ENCODE measurements around the gene SOS2.

SOS2 gene

DNA sequence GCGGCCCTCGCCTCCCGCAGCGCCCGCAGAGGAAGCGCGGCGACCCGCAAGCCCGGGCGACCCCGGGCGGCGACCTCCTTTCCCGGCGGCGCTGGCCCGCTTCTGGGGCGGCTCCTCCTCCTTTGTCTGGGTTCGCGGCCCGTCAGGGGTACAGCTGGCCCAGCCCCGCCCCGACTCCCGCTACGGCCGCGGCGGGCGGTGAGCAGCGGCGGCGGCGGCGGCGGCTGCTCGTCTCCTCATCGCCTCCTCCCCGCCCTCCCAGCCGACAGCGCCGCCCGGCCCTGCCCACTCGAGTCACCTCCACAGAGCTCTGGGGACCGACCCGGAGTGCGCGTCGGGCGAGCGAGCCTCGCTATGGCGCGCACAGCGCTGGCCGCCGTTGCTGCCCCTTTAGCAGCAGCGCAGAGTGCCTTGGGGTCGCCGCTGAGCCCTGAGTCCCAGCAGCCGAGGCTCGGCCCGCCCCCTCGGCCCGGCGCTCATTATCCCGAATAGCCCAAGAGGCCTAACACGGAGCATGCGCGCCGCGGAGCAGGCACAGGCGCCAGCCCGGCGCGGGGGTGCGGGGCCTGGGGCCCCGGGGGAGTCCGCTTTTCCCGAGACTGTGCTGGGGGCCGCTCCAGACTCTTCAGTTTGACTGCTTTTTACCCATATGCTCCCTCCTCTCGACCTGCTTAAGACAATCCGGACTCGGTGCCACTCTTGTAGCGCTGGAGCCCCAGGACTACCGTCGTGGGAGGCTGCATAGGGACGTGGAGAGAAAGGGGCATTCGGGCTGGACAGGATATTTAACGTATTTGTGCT, at the start of gene SOS2:
TSS of gene SOS2 (minus strand) at position 104 of the 801 bp plus-strand sequence. CDS start 295 bp downstream, outside the sequence.
- peak; percentile 93 for DNase-seq (ENCODE audit: low spot score)

DNA sequence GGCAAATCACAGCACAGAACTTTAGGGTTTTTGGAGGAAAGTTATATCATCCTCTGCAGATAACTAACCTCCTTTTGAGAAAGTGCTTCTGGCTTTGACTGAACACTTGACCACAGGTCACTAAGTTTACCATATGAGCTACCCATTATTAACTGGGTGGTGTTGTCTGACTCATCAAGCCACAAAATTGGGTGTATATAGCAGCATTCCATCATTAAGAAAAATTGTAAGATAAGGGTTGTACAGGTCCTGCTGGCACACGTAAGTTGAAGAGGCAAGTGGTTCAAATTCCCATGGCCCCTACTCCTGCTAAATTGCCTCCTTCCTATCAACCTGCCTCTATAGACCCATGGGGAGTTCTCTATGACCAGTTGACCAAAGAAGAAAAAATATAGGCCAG, 41.1 kb upstream of the SOS2 start:
- no peak for DNase-seq (ENCODE audit: low spot score)

- DNase-seq (ENCODE audit: low spot score): no peak
Measured at GRCh38 chr14:50270932-50271331, 39.6 kb upstream of the SOS2 start.

DNA sequence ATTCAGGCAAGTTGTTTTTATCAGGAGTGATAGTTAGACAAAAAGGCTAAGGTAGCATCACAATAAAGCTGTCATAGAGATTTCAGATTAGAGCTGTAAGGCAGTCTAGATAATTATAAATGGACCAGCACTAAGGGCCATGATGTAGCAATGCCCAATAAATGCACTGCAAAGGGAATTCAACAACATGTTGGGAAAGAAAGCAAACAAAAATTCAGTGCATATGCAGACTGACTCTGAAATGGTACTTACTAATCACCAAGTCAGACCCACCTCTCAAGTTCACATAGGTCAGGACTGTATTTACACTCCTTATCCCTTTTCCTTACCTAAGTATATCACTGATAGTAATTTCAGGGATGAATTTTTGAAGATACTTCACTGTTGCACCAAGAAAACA, 33.7 kb upstream of the SOS2 start:
- DNase-seq (ENCODE audit: low spot score): no peak

DNA sequence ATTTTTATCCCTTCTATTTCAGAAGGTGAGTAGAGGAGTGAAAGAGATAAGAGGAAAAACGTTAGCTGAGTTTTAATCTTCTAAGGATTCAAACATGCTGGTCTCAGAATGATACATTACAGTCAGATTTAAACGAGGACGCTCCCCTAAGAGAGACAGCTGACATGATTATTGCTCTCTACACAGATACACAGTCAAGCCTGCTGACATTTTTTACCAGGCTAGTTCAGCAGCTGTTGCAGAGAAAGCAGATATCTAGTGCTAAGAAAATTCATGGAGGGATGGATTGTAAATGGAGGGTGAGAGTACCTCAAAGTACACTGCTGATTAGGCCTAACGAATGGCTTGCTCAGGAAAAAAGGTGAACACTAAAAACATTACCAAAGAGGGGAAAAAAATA, 31.9 kb upstream of the SOS2 start:
- DNase-seq (ENCODE audit: low spot score): no peak

DNA sequence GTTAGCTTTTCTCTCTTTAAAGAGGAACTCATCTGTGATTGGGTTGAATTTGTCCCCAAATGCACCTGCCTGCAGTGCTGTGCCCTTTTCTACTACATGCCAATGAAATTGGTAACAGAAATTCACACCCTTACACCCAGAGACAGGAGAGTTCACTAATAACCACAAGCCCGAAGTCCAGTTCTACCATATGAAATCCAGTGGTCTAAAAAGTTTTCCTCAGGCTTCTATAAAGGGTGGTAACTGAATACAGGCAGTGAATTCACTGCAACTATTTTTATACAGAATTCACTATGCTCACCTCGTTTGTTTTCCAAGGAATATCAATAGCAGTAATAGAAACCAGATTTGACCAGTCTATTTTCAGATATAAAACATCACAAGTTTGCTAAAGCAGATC, 31.5 kb upstream of the SOS2 start:
- DNase-seq (ENCODE audit: low spot score): no peak

GRCh38 chr14:50260511-50260910, 29.1 kb upstream of the SOS2 start:
- no peak for DNase-seq (ENCODE audit: low spot score)

DNA sequence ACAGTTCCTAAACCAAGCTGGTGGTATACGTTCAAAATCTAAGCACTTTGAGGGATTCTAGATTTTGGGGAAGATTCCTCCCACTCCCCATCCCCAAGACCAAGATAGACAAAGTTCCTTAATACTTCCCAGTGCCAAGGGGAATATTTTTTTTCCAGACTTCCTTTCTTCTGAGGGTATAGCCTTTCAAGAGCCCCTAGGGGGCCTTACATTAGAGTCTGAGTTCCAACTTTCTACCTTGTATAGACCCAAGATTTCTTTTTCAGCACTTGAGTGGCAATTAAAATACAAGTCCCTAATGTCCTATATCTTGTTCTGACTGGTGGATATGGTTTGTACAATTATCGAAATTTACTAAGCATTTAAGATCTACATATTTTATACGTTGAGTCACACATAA, 28.7 kb upstream of the SOS2 start:
- DNase-seq (ENCODE audit: low spot score): no peak

DNA sequence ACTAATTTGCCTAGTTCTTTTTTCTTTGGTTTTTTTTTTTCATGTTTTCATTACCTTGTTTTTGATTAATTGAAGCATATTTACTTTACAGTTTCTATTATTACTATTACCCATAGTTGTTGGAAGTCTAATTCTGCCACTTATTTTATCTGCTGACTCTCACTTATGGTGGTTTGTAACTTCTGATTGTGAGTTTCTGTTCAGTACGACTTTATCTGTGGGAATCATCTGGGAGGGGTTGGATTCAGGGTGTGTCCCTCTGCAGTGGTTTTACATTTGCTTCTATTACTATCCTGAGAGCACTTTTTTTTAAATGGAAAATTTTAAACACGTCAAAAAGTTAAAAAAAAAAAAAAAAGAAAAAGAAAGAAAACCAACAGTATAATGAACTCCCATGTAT, 26.4 kb upstream of the SOS2 start:
- no peak for DNase-seq (ENCODE audit: low spot score)

DNA sequence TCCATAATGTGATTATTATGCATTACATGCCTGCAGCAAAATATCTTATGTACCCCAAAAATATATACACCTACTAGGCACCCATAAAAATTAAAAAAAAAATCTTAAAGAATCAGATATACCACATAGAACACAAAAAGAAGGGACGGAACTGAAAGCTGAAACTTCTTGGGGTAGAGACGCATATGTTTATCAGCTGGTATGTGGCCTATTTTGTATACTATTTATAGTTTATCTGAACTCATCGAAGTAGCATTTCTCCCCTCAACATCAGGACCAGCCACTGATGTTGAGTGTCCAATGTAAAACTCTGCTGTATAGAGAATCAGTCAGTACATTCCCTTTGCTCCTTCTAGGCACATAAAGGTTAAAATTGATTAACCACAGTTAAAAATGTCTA, 22.9 kb upstream of the SOS2 start:
- no peak for DNase-seq (ENCODE audit: low spot score)

- no peak for DNase-seq (ENCODE audit: low spot score)
Measured at GRCh38 chr14:50249136-50249775, 17.9 kb upstream of the SOS2 start.

DNA sequence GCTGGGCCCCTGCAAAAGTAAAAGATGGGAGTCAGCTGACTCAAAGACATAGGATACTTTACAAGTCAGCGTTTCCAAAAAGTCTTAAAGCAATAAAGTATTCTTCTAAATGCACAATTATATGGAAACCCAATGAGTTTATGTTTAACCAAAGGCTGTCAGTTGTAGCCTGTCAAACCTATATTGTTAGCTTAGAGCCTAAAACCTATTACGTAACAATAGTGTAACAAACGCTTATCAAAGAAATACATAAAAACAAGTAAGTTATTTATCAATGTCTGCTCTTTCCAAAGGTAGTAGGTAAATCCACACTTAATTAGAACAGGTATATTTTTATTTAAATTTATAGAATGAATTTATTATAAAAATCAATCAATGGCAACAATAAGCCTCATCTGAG, 15.9 kb upstream of the SOS2 start:
- no peak for DNase-seq (ENCODE audit: low spot score)

DNA sequence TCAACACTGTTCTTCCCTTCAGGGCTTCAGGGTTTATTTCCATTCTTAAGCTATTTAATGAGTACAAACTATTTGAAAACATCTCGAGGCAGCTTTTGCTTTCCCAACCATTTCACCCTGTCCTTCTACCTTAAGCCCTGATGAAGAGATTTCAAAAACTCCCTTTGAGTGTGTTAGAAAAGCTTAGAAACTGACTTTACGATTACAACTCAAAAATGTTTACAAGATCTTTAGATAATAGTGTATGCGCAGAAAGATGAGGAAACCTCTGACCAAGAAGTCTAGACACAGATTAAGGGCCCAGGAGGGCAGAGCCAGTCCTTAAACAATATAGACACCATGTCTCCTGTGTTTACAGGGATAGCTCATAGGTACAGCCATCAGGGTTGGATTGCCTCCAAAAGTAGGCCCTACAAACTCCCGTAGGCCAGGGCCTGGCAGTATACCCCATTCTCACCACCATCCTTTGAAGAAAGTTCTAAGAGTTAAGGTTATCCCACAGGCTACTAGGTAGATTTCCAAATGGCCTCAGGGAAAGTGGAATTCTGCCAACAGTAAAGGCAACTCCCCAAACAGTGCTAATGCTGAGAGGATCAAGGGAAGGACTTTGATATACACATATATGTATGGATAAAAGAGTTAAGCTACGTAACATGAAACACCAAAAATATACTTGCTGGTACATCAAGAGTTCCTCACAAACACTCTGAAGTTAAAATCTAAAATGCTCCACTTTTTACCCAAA, 11.4 kb upstream of the SOS2 start:
- no peak for DNase-seq (ENCODE audit: low spot score)

GRCh38 chr14:50242096-50242495, 10.7 kb upstream of the SOS2 start:
- DNase-seq (ENCODE audit: low spot score): no peak

- no peak for DNase-seq (ENCODE audit: low spot score)
Measured at GRCh38 chr14:50237427-50237826, 6.0 kb upstream of the SOS2 start.

GRCh38 chr14:50233951-50234250, 2.5 kb upstream of the SOS2 start:
- DNase-seq (ENCODE audit: low spot score): no peak

GRCh38 chr14:50233166-50233950, 2.0 kb upstream of the SOS2 start:
- DNase-seq (ENCODE audit: low spot score): no peak

DNA sequence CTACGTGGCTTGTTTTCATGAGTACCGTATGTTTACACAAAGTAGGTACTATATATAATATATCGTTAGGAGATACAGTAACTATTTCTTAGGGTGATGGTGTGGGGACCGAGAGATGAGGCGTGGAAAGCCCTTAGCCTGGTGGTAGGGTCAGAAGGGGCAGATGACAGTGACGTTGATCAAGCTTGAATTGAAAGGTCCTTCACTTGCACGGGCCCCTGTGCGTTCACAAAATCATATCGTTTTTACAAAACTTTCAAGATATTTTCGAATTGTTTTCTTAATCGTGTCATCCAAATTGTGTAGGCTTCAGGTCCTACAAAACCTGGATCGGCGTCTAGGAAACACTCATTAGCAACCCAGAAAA, 881 bp upstream of the SOS2 start:
- DNase-seq (ENCODE audit: low spot score): no peak

DNA sequence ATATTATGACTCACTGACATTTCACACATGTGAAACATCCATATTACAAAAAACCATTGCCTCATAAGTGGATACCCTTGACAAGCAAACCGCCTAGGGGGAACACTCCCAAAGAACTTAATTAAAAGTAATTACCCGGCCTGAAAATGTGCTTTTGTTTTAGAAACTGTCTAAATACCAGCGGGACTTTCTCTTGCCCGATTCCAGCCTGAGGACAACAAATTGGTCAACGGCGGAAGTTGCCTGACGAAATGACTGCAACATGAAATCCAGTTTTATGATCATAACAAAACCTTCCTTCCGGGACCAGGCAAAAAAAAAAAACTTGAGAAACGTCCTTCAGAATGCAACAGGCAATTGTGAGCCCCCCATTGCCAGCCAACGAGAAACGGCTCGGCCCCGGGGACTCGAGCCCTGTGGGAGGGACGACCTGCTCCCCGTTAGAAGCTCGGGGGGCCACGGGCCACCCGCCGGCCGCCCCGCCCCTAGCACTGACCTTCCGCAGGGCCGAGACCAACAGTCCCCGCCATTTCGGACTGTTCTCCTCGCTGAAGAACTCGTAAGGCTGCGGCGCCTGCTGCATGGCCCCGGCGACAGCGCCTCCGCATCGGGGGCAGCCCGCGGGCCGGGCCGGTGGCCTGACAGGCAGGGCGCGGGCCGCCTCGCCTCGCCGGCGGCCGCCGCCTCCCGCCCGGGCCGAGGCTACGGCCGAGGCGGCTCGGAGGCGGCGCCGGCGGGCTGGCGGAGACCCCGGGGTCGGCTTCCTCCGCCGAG, 490 bp downstream of the SOS2 start:
- DNase-seq (ENCODE audit: low spot score): peak; percentile 77

- no peak for DNase-seq (ENCODE audit: low spot score)
Measured at GRCh38 chr14:50230401-50230700, 1.0 kb downstream of the SOS2 start.

DNA sequence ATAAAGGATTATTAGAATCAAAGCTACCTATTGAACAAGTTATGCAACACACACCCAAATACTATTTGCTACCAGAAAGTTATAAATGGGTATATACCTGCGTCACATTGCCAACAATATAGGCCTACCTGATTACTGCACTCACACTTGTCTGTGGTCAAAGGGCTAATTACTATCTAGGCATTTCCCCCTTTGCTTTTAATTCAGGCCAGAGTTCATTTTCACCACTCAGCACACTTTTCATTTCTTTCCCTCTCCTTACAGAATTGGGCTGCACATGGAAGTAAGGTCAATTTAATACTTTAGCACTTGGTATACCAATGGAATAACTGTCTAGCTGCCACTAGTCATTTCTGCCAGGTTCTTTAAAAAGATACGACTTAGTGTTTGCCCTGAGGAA, 1.7 kb downstream of the SOS2 start:
- DNase-seq (ENCODE audit: low spot score): no peak

- no peak for DNase-seq (ENCODE audit: low spot score)
Measured at GRCh38 chr14:50228313-50228712, 3.1 kb downstream of the SOS2 start.
